ENCODE data around the gene PKNOX2.

The PKNOX2 gene

GRCh38 chr11:125369808-125370207, 205.3 kb downstream of the PKNOX2 start:
- no peak overlapping the region for H3K4me3 ChIP-seq (ENCODE audit: control insufficient read depth, low read depth, low read length)
- no peak for DNase-seq (ENCODE audit: low read depth)
- no peak for TF ChIP-seq CTCF (IDR thresholded peaks at IDR 0.05; ENCODE audit: control insufficient read depth, insufficient read depth, low read depth, low read length, missing control alignments)

GRCh38 chr11:125370561-125371389, 206.2 kb downstream of the PKNOX2 start:
- no peak for TF ChIP-seq CTCF (IDR thresholded peaks at IDR 0.05; ENCODE audit: control insufficient read depth, insufficient read depth, low read depth, low read length, missing control alignments)
- no peak overlapping the region for H3K4me3 ChIP-seq (ENCODE audit: control insufficient read depth, low read depth, low read length)
- no peak for DNase-seq (ENCODE audit: low read depth)

GRCh38 chr11:125371431-125371935, 206.9 kb downstream of the PKNOX2 start:
- TF ChIP-seq CTCF (IDR thresholded peaks at IDR 0.05; ENCODE audit: control insufficient read depth, insufficient read depth, low read depth, low read length, missing control alignments): no peak
- no peak overlapping the region for H3K4me3 ChIP-seq (ENCODE audit: control insufficient read depth, low read depth, low read length)
- no peak for DNase-seq (ENCODE audit: low read depth)

GRCh38 chr11:125372088-125372487, 207.5 kb downstream of the PKNOX2 start:
- DNase-seq (ENCODE audit: low read depth): no peak
- no peak for TF ChIP-seq CTCF (IDR thresholded peaks at IDR 0.05; ENCODE audit: control insufficient read depth, insufficient read depth, low read depth, low read length, missing control alignments)
- H3K4me3 ChIP-seq (ENCODE audit: control insufficient read depth, low read depth, low read length): no peak overlapping the region

- no peak for TF ChIP-seq CTCF (IDR thresholded peaks at IDR 0.05; ENCODE audit: control insufficient read depth, insufficient read depth, low read depth, low read length, missing control alignments)
- no peak for DNase-seq (ENCODE audit: low read depth)
- no peak overlapping the region for H3K4me3 ChIP-seq (ENCODE audit: control insufficient read depth, low read depth, low read length)
Measured at GRCh38 chr11:125372911-125373310, 208.4 kb downstream of the PKNOX2 start.

GRCh38 chr11:125373426-125374391, 209.2 kb downstream of the PKNOX2 start:
- TF ChIP-seq CTCF (IDR thresholded peaks at IDR 0.05; ENCODE audit: control insufficient read depth, insufficient read depth, low read depth, low read length, missing control alignments): no peak
- no peak for DNase-seq (ENCODE audit: low read depth)
- H3K4me3 ChIP-seq (ENCODE audit: control insufficient read depth, low read depth, low read length): no peak overlapping the region
